GM12878 (cell line): ENCODE measurements around the gene TRABD2A. TPM values are rescaled to one million over a fixed set of nuclear protein-coding genes. Genes with fewer than 3 reads are reported as not detected.

Experiments
- ATAC-seq: fragments of 200-7000 bp; cut with Tn5 transposase; 3 replicates; pipeline ENCODE4 v1.9.1; 2020; ENCODE audit warnings: mild to moderate bottlenecking, moderate library complexity
- BruUV-seq: library from RNA; stranded (reverse); fragments of 400-500 nt; replicated peaks from 2 replicates; lab custom pipeline; 2021; lab: Mats Ljungman, UMichigan
- CTCF ChIA-PET: fragments of 300-600 bp; sonication (Branson Sonifier 250); formaldehyde crosslinking; extraction: SDS; loops from one replicate; lab custom pipeline; 2021; ENCODE audit warnings: inconsistent platforms; lab: Yijun Ruan, JAX
- POLR2A ChIA-PET: fragments of 350-600 bp; formaldehyde crosslinking; extraction: SDS; loops from one replicate; lab custom pipeline; 2021; ENCODE audit warnings: inconsistent platforms; lab: Charles Lee
- RAD21 ChIA-PET: fragments of 300-600 bp; sonication (Branson Sonifier 250); formaldehyde crosslinking; loops from one replicate; lab custom pipeline; 2023; ENCODE audit warnings: antibody characterized with exemption; ENCODE audit not compliant: unreplicated experiment; lab: Charles Lee
- SMC1A ChIA-PET: fragments of 300-600 bp; sonication (Branson Sonifier 250); formaldehyde crosslinking; loops from one replicate; lab custom pipeline; 2023; ENCODE audit not compliant: unreplicated experiment, uncharacterized antibody; lab: Charles Lee
- DNase-seq: peaks from one replicate; pipeline ENCODE4 v3.0.0-alpha.2; 2011; ENCODE audit warnings: low read depth, low spot score
- FAIRE-seq: peaks from 3 replicates; lab custom pipeline; 2011; peaks lifted over from hg19 to GRCh38; lab: Jason Lieb, UNC
- H2AFZ ChIP-seq: 2 replicates; pipeline ENCODE4 v1.6.0; 2011; ENCODE audit warnings: low read depth, low read length, control low read depth; ENCODE audit not compliant: control insufficient read depth
- H3K27ac ChIP-seq: 2 replicates; pipeline ENCODE4 v1.5.1; 2011; ENCODE audit warnings: control low read depth; ENCODE audit not compliant: control insufficient read depth, insufficient read depth
- H3K27me3 ChIP-seq, 2 experiments: replicated peaks in 1 of 2; 2 replicates each; pipeline versions ENCODE4 v1.6.0 to v1.6.1; 2011; ENCODE audit warnings: low read length in 1 of 2; ENCODE audit not compliant: control insufficient read depth in 2 of 2, insufficient read depth in 2 of 2
- H3K36me3 ChIP-seq, 2 experiments: 2 replicates each; pipeline ENCODE4 v1.5.1; 2011; ENCODE audit warnings: low read length in 1 of 2; ENCODE audit not compliant: control insufficient read depth in 2 of 2, insufficient read depth in 2 of 2
- H3K4me1 ChIP-seq: 2 replicates; pipeline ENCODE4 v1.6.1; 2011; ENCODE audit warnings: mild to moderate bottlenecking, low read length, moderate library complexity, mixed read lengths; ENCODE audit not compliant: control insufficient read depth, insufficient read depth
- H3K4me2 ChIP-seq: 2 replicates; pipeline ENCODE4 v1.6.0; 2011; ENCODE audit warnings: control low read depth; ENCODE audit not compliant: control insufficient read depth, insufficient read depth
- H3K4me3 ChIP-seq: fragments of 200-600 bp; sonication (generic); 2 replicates; pipeline ENCODE4 v1.5.1; 2016
- H3K79me2 ChIP-seq: 2 replicates; pipeline ENCODE4 v1.6.0; 2011; ENCODE audit warnings: low read length; ENCODE audit not compliant: control insufficient read depth, insufficient read depth
- H3K9ac ChIP-seq: 2 replicates; pipeline ENCODE4 v1.8.0; 2011; ENCODE audit warnings: low read length, control low read depth, mixed read lengths; ENCODE audit not compliant: control insufficient read depth, insufficient read depth
- H3K9me3 ChIP-seq: replicated peaks from 3 replicates; pipeline ENCODE4 v1.5.1; 2011; ENCODE audit warnings: mild to moderate bottlenecking, low read length; ENCODE audit not compliant: control insufficient read depth, insufficient read depth
- H4K20me1 ChIP-seq: 2 replicates; pipeline ENCODE4 v1.6.0; 2011; ENCODE audit not compliant: control insufficient read depth, insufficient read depth
- GABPA ChIP-seq: IDR thresholded peaks from 2 replicates; pipeline ENCODE4 v1.6.1; 2014; ENCODE audit warnings: antibody characterized with exemption, low read depth, mild to moderate bottlenecking, inconsistent platforms
- JUNB ChIP-seq: IDR thresholded peaks from 2 replicates; pipeline ENCODE4 v1.6.1; 2016; ENCODE audit warnings: antibody characterized with exemption, mild to moderate bottlenecking
- NFXL1 ChIP-seq: fragments of 450-650 bp; IDR thresholded peaks from 2 replicates; pipeline ENCODE4 v1.6.1; 2017; ENCODE audit warnings: antibody characterized with exemption, mild to moderate bottlenecking, borderline replicate concordance
- REST ChIP-seq: IDR thresholded peaks from 2 replicates; pipeline ENCODE4 v1.6.1; 2012; ENCODE audit warnings: mild to moderate bottlenecking, low read depth, low read length
- WGBS: methylation state at CpG from one replicate; pipeline ENCODE4 v1.1.6; 2016; ENCODE audit warnings: low lambda C conversion rate; ENCODE audit not compliant: insufficient replicate concordance, insufficient coverage; ENCODE audit errors: missing lambda C conversion rate; 5-methylcytosine and 5-hydroxymethylcytosine counted together
- in situ Hi-C: fragments of 300-500 bp; cut with MboI; formaldehyde crosslinking; loops from 9 replicates; pipeline ENCODE4 v1.14.3; 2018; ENCODE audit warnings: mixed read lengths
- intact Hi-C: fragments of 100-400 bp; cut with micrococcal nuclease; formaldehyde crosslinking; loops from one replicate; pipeline ENCODE4 v1.14.2; 2022; ENCODE audit not compliant: unreplicated experiment
- polyA plus RNA-seq, 11 experiments: library from polyadenylated mRNA; depleted of rRNA in 4 of 11; unstranded in 6 of 11; stranded (reverse) in 5 of 11; fragments of >200 nt; fragmentation: Nextera tagmentation in 4 of 11; fragmentation: Illumina TruSeq in 1 of 11; extraction: Ambion mirVana in 4 of 11; extraction: Trizol in 1 of 11; gene quantifications; 1 replicate in 1 of 11; 2 replicates in 10 of 11; pipeline versions ENCODE4 v1.2.1 to v1.2.3, GENCODE V29; 2011 to 2016; ENCODE audit warnings: inconsistent platforms in 2 of 11, missing spikeins in 2 of 11, low read depth in 1 of 11
- total RNA-seq, 4 experiments: library from RNA; depleted of rRNA in 3 of 4; stranded (reverse); fragments of >200 nt in 3 of 4; fragmentation: Illumina TruSeq in 1 of 4; extraction: Trizol in 1 of 4; gene quantifications; 2 replicates each; pipeline versions ENCODE4 v1.2.1 to v1.2.3, GENCODE V29; 2013 to 2021

TRABD2A gene
- total and polyA plus RNA-seq, 10 of the 15 experiments (the other 5 are each of a cell fraction or from before 2014, with no cell fraction given), result 1.4 to 7.6 (median 4.1) TPM

DNA sequence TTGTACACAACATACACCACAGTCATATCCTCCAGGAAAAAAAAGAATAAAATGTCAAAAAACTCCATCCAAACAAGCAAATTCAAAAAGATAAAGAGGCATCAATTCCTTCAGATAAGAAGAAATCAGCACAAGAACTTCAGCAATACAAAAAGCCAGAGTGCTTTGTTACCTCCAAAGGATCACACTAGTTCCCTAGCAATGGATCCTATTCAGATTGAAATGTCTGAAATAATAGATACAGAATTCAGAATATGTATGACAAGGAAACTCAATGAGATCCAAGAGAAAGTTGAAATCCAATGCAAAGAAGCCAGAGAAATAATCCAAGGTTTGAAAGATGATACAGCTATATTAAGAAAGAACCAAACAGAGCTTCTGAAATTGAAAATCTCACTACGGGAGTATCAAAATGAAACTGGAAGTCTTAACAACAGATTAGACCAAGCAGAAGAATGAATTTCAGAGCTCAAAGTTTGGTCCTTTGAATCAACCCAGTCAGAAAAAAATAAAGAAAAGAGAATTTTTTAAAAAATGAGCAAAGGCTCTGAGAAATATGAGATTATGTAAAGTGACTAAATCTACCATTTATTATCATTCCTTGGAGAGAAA lies 80.6 kb downstream of the TRABD2A start:
- ChIA-PET POLR2A (no interaction called here), SMC1A (interaction anchor here (0.9 to 1.0 kb wide), 6 partner anchors 14 to 107 kb away, joined by 3 to 5 read pairs (median 3); no protein-coding TSS in a partner anchor), CTCF (interaction anchor here (0.6 to 1.3 kb wide), 5 partner anchors 40 to 125 kb away, joined by 3 to 4 read pairs (median 3); no protein-coding TSS in a partner anchor), RAD21 (interaction anchor here (0.8 to 0.9 kb wide), 2 partner anchors 18 to 125 kb away, joined by 3 read pairs; no protein-coding TSS in a partner anchor)
- in situ Hi-C loops, result no loop called here
- peak; percentile 40; the same call in 1 of the 2 replicates for TF ChIP-seq JUNB
- TF ChIP-seq REST, result no peak
- TF ChIP-seq NFXL1, result no peak
- TF ChIP-seq GABPA, result no peak
- Histone ChIP-seq H3K4me2 (peak overlapping the region; percentile 52), H3K27ac (no peak overlapping the region), H3K9ac (no peak overlapping the region), H3K4me3 (no peak overlapping the region), H3K79me2 (no peaks in the 10 kb centered on the region), H3K27me3 (peaks cover 0 to 5% of the 10 kb centered on the region in 2 experiments; a peak in 2 of 4 replicates), H3K9me3 (no peaks in the 10 kb centered on the region; the same call in 2 of the 3 replicates), H4K20me1 (no peaks in the 10 kb centered on the region), H2AFZ (no peak overlapping the region), H3K4me1 (peaks cover 8% of the 10 kb centered on the region), H3K36me3 (no peaks in the 10 kb centered on the region)
- no peak for DNase-seq
- no TSS peak for BruUV-seq
- intact Hi-C loops, result no loop called here
- ATAC-seq, result peak; percentile 89
- FAIRE-seq, result peak; percentile 64
- WGBS, result 0% methylated on average over 1 of the region's 1 CpG
